Activated naive CD4-positive, alpha-beta T cell treated with anti-CD3 and anti-CD28 coated beads, Interleukin-2, amount 10 ng/mL, durations not matched to agents 7 days and 5 days (primary cell): ENCODE measurements around the gene DYNC2H1.

Experiments
- CTCF ChIA-PET: fragments of 350-600 bp; sonication (Branson Sonifier 250); formaldehyde crosslinking; loops from one replicate; lab custom pipeline; 2021; ENCODE audit warnings: antibody characterized with exemption; lab: Charles Lee
- DNase-seq: peaks from one replicate; pipeline ENCODE4 v3.0.0-alpha.2; 2020
- H3K27ac Mint-ChIP-seq: one replicate; pipeline ENCODE4 v1.8.0; 2021; ENCODE audit warnings: mild to moderate bottlenecking, moderate library complexity, mixed read lengths
- H3K27me3 Mint-ChIP-seq: one replicate; pipeline ENCODE4 v1.8.0; 2021; ENCODE audit warnings: mild to moderate bottlenecking, mixed read lengths
- H3K36me3 Mint-ChIP-seq: one replicate; pipeline ENCODE4 v1.8.0; 2021; ENCODE audit warnings: mixed read lengths
- H3K4me1 Mint-ChIP-seq: one replicate; pipeline ENCODE4 v1.8.0; 2021; ENCODE audit warnings: mixed read lengths
- H3K4me3 Mint-ChIP-seq: one replicate; pipeline ENCODE4 v1.8.0; 2021; ENCODE audit warnings: mild to moderate bottlenecking, moderate library complexity, mixed read lengths
- H3K9me3 Mint-ChIP-seq: one replicate; pipeline ENCODE4 v1.8.0; 2021; ENCODE audit warnings: mixed read lengths

DYNC2H1 gene

DNA sequence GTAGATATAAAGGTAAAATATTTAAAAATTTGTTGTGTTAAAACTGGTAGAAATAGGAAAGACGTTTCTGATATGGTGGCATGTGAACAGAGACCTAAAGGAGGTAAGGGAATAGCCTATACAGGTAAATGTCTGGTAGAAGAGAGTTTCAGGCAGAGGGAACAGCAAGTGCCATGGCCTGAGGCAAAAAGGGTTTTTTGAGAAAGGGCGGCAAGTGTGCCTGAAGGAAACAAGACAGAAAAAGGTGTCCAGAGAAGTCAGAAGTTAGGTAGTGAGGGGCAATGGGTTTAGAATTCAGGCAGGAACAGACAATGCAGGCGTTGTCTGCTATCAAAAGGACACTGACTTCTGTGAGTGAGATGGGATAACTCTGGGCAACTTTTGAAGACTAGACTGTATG lies 339.7 kb downstream of the DYNC2H1 start:
- CTCF ChIA-PET = no interaction called here
- peaks cover 4% of the 10 kb centered on the region for H3K27me3 Mint-ChIP-seq
- no peaks in the 10 kb centered on the region for H3K4me1 Mint-ChIP-seq
- no peak overlapping the region for H3K4me3 Mint-ChIP-seq
- no peak for DNase-seq
- H3K36me3 Mint-ChIP-seq = no peaks in the 10 kb centered on the region
- H3K9me3 Mint-ChIP-seq = no peaks in the 10 kb centered on the region
- no peak overlapping the region for H3K27ac Mint-ChIP-seq

DNA sequence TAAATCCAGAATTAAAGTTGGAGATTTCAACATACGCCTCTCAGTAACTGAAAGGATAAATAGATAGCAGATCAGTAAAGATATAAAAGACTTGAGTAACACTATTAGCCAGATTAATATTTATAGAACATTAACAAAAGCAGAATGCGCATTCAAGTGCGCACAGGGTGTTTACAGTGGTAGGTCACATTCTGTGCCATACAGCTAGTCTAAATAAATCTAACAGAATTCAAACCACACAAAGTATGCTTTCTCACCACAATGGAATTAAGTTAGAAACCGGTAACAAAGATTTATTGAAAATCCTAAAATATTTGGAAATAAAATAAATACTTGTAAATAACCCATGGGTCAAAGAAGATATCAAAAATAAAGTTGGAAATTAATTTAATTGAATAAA lies 341.0 kb downstream of the DYNC2H1 start:
- peaks cover 4% of the 10 kb centered on the region for H3K27me3 Mint-ChIP-seq
- H3K27ac Mint-ChIP-seq = no peak overlapping the region
- CTCF ChIA-PET = no interaction called here
- no peak for DNase-seq
- H3K9me3 Mint-ChIP-seq = no peaks in the 10 kb centered on the region
- H3K4me3 Mint-ChIP-seq = no peak overlapping the region
- H3K36me3 Mint-ChIP-seq = no peaks in the 10 kb centered on the region
- no peaks in the 10 kb centered on the region for H3K4me1 Mint-ChIP-seq

DNA sequence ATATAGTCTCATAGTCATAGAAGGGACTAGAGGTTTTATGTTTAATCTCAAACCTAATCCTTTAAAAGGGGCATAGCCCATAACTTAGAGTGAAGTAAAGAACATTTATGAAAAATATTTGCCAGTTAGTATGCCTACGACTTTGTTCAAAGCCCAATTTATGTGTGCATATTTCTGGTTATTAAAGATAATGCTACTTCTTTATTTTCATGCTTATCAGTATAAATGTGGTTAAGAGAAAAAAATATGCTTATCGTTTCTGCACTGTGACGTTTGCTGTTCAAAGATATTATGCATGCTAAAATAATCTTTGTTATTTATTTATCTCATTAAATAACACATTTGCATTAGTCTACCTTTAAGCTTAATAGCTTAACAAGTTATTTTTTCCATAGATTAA lies 343.9 kb downstream of the DYNC2H1 start:
- no peaks in the 10 kb centered on the region for H3K36me3 Mint-ChIP-seq
- H3K4me1 Mint-ChIP-seq = no peaks in the 10 kb centered on the region
- no peak for DNase-seq
- H3K27me3 Mint-ChIP-seq = peaks cover 4% of the 10 kb centered on the region
- no peaks in the 10 kb centered on the region for H3K9me3 Mint-ChIP-seq
- no peak overlapping the region for H3K27ac Mint-ChIP-seq
- H3K4me3 Mint-ChIP-seq = no peak overlapping the region
- CTCF ChIA-PET = no interaction called here

DNA sequence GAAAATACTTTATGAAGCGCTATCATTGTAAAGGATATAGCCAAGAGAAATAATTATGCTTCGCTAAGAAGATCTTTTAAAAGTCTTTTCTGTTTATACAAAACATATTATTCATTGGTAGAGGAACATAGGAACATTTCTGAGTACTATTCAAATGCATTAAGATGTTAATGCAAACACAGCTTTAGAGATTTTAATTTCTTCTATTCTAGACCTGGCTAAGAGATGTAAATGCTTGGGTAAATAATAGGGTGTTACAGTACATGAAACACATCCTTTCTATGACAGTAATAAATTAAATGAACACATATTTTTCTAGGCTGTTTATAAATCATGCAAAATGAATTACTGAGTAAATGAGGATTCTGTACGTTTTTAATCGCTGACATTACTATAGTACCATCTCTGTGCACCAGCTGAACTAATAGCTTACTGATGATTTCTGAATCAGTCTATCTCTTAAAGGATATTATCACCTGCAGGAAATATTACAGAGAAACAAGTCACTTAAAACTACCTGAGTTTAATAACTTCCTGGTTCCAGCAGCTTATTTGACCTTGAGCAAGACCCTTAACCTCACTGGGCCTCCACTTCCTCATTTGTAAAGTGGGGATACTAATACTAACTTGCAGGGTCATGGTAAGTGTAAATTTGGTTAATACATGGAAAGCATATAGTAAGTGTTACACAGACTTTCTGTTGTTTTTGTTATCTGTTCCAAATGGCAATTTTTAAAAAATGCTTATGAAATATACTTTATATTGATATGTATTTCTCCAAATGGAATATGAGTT lies 344.9 kb downstream of the DYNC2H1 start:
- DNase-seq = no peak
- H3K4me1 Mint-ChIP-seq = no peaks in the 10 kb centered on the region
- no peak overlapping the region for H3K27ac Mint-ChIP-seq
- CTCF ChIA-PET = no interaction called here
- no peaks in the 10 kb centered on the region for H3K9me3 Mint-ChIP-seq
- H3K27me3 Mint-ChIP-seq = peaks cover under 1% of the 10 kb centered on the region
- H3K36me3 Mint-ChIP-seq = no peaks in the 10 kb centered on the region
- H3K4me3 Mint-ChIP-seq = no peak overlapping the region

DNA sequence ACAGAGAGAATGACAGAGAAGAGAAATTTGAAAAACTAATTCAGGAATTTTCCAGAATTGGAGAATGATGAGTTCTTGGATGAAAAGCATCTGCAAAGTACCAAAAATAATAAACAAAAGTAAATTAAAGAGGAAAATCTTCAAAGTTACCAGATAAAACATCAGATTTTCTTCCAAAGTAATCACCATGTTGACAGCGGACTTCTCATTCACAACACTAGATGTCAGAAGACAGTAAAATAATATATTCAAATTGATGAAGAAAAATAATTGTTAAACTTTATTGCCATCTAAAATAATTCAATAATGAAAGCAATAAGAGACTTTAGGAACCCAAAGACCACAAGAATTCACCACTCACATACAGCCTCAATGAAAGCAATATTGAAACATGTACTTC lies 355.2 kb downstream of the DYNC2H1 start:
- no peaks in the 10 kb centered on the region for H3K9me3 Mint-ChIP-seq
- H3K4me1 Mint-ChIP-seq = no peaks in the 10 kb centered on the region
- no peaks in the 10 kb centered on the region for H3K27me3 Mint-ChIP-seq
- CTCF ChIA-PET = no interaction called here
- H3K27ac Mint-ChIP-seq = no peak overlapping the region
- no peaks in the 10 kb centered on the region for H3K36me3 Mint-ChIP-seq
- no peak overlapping the region for H3K4me3 Mint-ChIP-seq
- DNase-seq = no peak

DNA sequence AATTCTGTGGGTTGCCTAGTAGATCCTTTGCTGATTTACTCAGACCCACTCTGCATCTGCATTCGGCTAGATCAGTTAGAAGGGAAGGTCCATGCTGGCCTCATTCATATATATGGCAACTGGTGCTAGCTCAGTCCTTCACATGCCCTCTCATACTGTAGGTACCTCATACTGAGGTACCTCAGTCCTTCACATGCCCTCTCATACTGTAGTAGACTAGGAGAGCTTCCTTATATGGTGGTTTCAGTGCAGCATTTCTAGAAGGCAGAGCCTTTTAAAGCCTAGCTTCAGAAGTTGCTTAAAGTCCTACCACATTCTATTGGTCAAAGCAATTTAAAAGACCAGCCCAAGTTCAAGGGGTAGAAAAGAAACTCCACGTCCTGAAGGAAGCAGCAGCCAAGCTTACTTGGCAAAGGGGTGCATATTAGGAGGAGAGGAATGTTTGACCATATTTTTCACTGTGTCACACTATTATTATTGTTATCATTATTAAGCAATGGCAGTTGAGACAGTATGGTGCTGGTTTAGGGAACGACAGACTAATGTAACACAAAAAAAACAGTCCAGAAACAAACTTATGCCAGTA lies 356.4 kb downstream of the DYNC2H1 start:
- H3K9me3 Mint-ChIP-seq = no peaks in the 10 kb centered on the region
- CTCF ChIA-PET = no interaction called here
- no peak overlapping the region for H3K4me3 Mint-ChIP-seq
- no peaks in the 10 kb centered on the region for H3K4me1 Mint-ChIP-seq
- no peak overlapping the region for H3K27ac Mint-ChIP-seq
- H3K27me3 Mint-ChIP-seq = no peaks in the 10 kb centered on the region
- no peak for DNase-seq
- H3K36me3 Mint-ChIP-seq = no peaks in the 10 kb centered on the region

DNA sequence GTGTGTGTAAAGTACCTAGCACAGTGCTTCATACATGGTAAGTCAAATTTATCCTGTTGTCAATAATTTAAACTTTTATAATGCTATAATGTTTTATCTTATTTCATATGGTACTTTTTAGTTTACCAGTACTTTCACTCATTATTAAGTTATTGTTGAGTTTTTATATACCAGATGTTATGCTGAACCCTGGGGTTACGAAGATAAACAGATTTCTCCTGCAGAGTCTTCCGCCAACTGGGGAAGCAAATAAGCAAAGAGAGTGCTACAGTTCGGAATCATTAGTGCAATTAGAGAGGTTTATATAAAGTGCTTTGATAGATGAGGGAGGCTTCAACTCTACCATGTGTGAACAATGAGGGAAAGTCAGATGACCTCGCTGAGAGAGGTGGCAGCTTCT lies 362.3 kb downstream of the DYNC2H1 start:
- H3K9me3 Mint-ChIP-seq = no peaks in the 10 kb centered on the region
- no peak overlapping the region for H3K4me3 Mint-ChIP-seq
- no peaks in the 10 kb centered on the region for H3K27me3 Mint-ChIP-seq
- H3K4me1 Mint-ChIP-seq = no peaks in the 10 kb centered on the region
- CTCF ChIA-PET = no interaction called here
- no peaks in the 10 kb centered on the region for H3K36me3 Mint-ChIP-seq
- DNase-seq = no peak
- no peak overlapping the region for H3K27ac Mint-ChIP-seq

DNA sequence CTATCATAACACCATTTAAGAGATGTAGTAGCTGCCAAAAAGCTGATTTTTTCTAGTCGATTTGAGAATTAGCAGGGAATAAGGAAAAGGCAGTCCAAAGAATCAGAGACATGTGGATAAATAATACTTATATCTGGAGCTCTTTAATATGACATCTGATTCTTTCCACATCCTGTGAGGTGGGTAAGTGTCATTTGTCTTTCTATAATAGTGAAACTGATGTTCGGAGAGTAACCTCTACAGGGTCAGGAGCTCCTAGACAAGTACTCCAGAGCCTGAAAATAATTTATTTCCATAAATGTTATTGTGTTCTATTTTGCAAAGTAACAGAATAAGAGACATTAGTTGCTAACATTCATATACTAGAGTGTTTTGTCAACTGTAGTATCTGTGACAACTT lies 367.6 kb downstream of the DYNC2H1 start:
- H3K9me3 Mint-ChIP-seq = no peaks in the 10 kb centered on the region
- DNase-seq = no peak
- H3K36me3 Mint-ChIP-seq = no peaks in the 10 kb centered on the region
- CTCF ChIA-PET = no interaction called here
- no peak overlapping the region for H3K27ac Mint-ChIP-seq
- H3K4me1 Mint-ChIP-seq = no peaks in the 10 kb centered on the region
- H3K27me3 Mint-ChIP-seq = no peaks in the 10 kb centered on the region
- H3K4me3 Mint-ChIP-seq = no peak overlapping the region

DNA sequence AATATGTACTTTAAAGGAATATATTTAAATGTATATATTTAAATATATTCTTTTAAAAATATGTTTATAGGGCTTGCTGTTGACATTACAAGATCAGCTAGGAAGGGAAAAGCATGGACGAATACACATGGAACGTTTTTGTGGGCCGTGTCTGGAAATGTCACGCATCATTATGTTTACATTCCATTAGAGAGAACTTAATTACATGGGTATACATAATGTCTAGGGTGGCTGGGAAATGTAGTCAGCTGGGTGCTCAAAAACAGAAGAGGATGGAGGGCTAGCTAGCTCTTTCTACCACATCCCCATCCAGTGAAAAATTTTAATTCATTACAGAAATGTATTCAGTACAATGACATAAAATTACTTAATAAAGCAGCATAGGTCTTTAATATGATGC lies 371.2 kb downstream of the DYNC2H1 start:
- no peaks in the 10 kb centered on the region for H3K9me3 Mint-ChIP-seq
- no peak for DNase-seq
- no peaks in the 10 kb centered on the region for H3K36me3 Mint-ChIP-seq
- H3K4me3 Mint-ChIP-seq = no peak overlapping the region
- CTCF ChIA-PET = no interaction called here
- H3K4me1 Mint-ChIP-seq = no peaks in the 10 kb centered on the region
- H3K27me3 Mint-ChIP-seq = no peaks in the 10 kb centered on the region
- no peak overlapping the region for H3K27ac Mint-ChIP-seq

DNA sequence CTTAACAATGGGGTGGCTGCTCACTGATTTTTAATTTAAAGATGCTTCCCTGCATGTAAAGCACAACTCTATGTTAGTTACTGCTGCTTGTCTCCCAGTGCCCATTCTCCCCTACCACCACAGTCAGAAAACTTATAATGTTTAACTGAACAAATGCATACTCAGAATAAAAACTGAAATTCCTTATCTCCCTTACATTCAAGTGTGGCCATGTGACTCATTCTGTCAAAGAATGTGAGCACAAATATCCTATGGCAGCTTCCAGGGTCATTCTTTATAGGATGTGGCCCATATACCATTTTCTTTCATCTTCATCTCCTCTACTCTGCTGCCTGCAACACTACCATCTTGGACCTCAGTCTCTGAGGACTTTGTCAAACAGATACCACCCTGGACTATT lies 374.8 kb downstream of the DYNC2H1 start:
- DNase-seq = no peak
- H3K4me1 Mint-ChIP-seq = no peaks in the 10 kb centered on the region
- no peak overlapping the region for H3K4me3 Mint-ChIP-seq
- no peaks in the 10 kb centered on the region for H3K27me3 Mint-ChIP-seq
- H3K36me3 Mint-ChIP-seq = no peaks in the 10 kb centered on the region
- H3K9me3 Mint-ChIP-seq = no peaks in the 10 kb centered on the region
- CTCF ChIA-PET = interaction anchor here (1.4 kb wide), 1 partner anchor 54 kb away, joined by 4 read pairs; no protein-coding TSS in a partner anchor
- no peak overlapping the region for H3K27ac Mint-ChIP-seq

DNA sequence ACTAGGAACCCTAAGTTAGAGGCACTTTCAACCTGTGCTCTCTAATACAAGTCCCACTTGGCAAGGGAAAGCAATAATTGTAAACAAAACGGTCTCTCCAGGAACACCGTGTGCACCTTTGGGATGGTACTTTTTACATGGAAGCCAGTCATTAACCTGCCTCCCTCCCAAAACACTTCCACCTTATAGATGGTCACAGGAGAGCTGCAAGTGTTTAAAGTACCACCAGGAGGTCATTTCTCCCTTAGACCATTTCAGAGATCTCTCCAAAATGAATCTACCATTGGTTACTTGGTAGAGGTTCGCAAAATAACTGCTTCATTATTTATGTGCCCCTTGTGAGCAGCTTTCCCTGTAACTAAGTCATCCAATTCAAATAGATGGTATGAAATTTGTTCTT lies 375.3 kb downstream of the DYNC2H1 start:
- Mint-ChIP-seq H3K27ac (no peak overlapping the region), H3K4me1 (no peaks in the 10 kb centered on the region), H3K9me3 (no peaks in the 10 kb centered on the region), H3K27me3 (no peaks in the 10 kb centered on the region), H3K4me3 (no peak overlapping the region), H3K36me3 (no peaks in the 10 kb centered on the region)
- CTCF ChIA-PET = interaction anchor here (1.4 kb wide), 1 partner anchor 54 kb away, joined by 4 read pairs; no protein-coding TSS in a partner anchor
- no peak for DNase-seq

DNA sequence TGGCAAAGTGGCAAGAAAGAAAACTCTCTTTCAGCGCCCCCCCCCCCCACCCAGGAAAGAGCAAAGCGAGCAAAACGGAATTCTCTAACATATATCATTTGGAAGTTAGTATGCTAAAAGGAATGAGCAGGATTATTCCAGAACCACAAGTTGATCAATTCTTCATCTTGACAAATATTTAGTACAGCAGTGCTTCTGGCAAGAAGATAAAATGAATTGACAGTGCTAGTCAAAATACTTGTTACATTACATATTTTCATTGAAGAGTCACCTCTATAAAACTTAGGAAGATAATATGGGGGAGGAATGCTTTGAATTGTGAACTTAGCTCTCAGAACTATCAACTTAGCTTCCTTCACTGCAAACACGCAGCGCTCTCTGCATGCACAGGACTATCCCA lies 377.4 kb downstream of the DYNC2H1 start:
- Mint-ChIP-seq H3K36me3 (no peaks in the 10 kb centered on the region), H3K27me3 (no peaks in the 10 kb centered on the region), H3K9me3 (no peaks in the 10 kb centered on the region), H3K4me3 (no peak overlapping the region), H3K27ac (no peak overlapping the region), H3K4me1 (no peaks in the 10 kb centered on the region)
- DNase-seq = no peak
- CTCF ChIA-PET = no interaction called here

DNA sequence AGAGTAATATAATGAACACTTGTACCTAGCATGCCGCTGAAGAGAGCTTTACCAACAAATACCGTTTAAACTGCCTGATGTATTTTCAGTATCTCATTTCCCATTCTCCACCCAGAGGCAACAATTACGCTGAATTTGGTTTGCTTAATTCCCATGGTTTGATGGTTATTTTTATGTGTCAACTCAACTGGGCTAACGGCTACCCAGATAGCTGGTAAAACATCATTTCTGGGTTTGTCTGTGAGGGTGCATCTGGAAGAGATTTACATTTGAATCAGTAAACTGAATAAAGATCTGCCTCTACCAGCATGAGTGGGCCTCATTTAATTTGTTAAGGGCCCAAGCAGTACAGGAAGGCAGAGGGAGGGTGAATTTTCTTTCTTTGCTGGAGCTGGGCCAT lies 377.9 kb downstream of the DYNC2H1 start:
- no peak overlapping the region for H3K4me3 Mint-ChIP-seq
- no peaks in the 10 kb centered on the region for H3K27me3 Mint-ChIP-seq
- CTCF ChIA-PET = no interaction called here
- H3K9me3 Mint-ChIP-seq = no peaks in the 10 kb centered on the region
- no peaks in the 10 kb centered on the region for H3K4me1 Mint-ChIP-seq
- H3K36me3 Mint-ChIP-seq = no peaks in the 10 kb centered on the region
- no peak overlapping the region for H3K27ac Mint-ChIP-seq
- DNase-seq = no peak

DNA sequence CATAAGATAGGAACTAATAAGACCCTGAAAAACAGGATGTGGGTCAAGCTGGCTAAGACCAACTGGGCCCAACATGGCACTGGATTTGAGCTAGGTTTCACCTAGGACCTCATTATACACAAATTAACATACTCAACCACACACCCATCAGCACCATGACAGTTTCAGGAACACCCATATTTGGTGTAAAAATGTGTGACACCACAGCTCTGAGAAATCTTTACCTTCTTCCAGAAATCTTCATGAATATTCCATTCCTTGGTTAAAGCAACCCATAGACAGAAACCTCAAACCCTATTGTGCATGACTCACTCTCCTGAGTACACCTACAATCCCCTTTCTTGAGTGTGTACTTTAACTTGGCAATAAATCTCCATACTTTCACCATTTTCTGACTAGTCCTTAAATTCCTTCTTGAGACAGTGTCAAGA lies 378.8 kb downstream of the DYNC2H1 start:
- CTCF ChIA-PET = interaction anchor here (1.0 kb wide), 1 partner anchor 113 kb away, joined by 4 read pairs; no protein-coding TSS in a partner anchor
- no peaks in the 10 kb centered on the region for H3K27me3 Mint-ChIP-seq
- no peak for DNase-seq
- no peak overlapping the region for H3K27ac Mint-ChIP-seq
- H3K36me3 Mint-ChIP-seq = no peaks in the 10 kb centered on the region
- no peaks in the 10 kb centered on the region for H3K4me1 Mint-ChIP-seq
- H3K4me3 Mint-ChIP-seq = no peak overlapping the region
- no peaks in the 10 kb centered on the region for H3K9me3 Mint-ChIP-seq

DNA sequence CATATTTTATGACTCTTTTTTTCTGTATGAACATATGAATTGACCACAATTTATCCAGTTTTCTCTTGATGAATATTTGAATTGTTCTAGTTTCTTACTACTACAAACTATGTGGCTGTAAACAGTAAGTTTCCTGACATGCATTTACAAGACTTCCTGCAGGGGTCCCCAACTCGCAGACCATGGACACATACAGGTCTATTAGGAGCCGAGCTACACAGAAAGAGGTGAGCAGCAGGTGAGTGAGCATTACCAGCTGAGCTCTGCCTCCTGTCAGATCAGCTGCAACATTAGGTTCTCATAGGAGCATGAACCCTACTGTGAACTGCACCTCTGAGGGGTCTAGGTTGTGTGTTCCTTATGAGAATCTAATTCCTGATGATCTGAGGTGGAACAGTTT lies 379.4 kb downstream of the DYNC2H1 start:
- CTCF ChIA-PET = interaction anchor here (1.0 kb wide), 1 partner anchor 112 kb away, joined by 4 read pairs; no protein-coding TSS in a partner anchor
- H3K4me1 Mint-ChIP-seq = no peaks in the 10 kb centered on the region
- no peak for DNase-seq
- H3K27ac Mint-ChIP-seq = no peak overlapping the region
- no peaks in the 10 kb centered on the region for H3K27me3 Mint-ChIP-seq
- H3K4me3 Mint-ChIP-seq = no peak overlapping the region
- no peaks in the 10 kb centered on the region for H3K36me3 Mint-ChIP-seq
- H3K9me3 Mint-ChIP-seq = no peaks in the 10 kb centered on the region
